ENCODE results near the gene TMIGD3. TPM values are rescaled to one million over a fixed set of nuclear protein-coding genes. Genes with fewer than 3 reads are reported as not detected.

TMIGD3 gene
- total RNA-seq, 1 experiment from 2014 or later = not detected

GRCh38 chr1:111512931-111513330 lies 9.5 kb upstream of the TMIGD3 start:
- Histone ChIP-seq H3K27me3 (no peaks in the 10 kb centered on the region), H3K4me3 (no peak overlapping the region), H3K36me3 (no peaks in the 10 kb centered on the region), H3K9me3 (no peaks in the 10 kb centered on the region)
- no peak for DNase-seq

DNA sequence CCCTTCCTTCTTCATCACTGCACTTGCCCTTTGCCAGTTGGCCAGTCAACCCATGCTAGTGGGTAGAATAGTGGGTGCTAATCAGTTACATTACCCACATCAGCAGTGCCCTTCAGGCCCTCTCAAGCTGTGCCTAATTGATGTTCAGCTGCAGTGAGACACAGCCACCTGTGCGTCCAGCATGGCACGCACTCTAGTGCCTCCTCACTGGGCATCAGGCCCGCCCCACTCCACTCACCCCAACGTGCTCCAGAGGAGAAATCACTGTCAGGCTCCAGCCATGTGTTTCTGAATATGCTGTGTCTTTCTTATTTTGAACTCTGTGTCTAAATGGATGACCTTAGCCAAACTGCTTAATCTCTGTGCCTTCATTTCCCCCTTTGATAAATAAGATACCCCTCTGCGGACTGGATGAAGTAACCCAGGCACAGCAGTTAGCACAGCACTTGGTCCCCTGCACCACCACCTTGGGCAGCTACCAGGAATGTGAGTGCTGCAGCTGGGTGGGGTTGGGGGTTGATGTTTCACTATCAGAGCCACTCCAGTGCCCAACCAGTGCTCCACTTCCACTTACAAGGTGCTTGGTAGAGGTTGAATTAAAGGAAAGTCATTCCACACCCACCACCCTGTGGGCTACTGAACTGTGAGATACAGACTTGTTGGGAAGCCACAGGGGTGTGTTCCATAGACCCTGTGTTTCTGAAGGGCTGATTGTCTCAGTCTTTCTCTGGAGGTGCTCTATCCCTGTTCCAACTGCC lies 8.9 kb upstream of the TMIGD3 start:
- H3K4me3 ChIP-seq = no peak overlapping the region
- DNase-seq = no peak
- H3K27me3 ChIP-seq = no peaks in the 10 kb centered on the region
- no peaks in the 10 kb centered on the region for H3K9me3 ChIP-seq
- H3K36me3 ChIP-seq = no peaks in the 10 kb centered on the region

- no peak for DNase-seq
- H3K27me3 ChIP-seq = no peaks in the 10 kb centered on the region
- no peaks in the 10 kb centered on the region for H3K36me3 ChIP-seq
- H3K9me3 ChIP-seq = no peaks in the 10 kb centered on the region
- no peak overlapping the region for H3K4me3 ChIP-seq
Observed at GRCh38 chr1:111511370-111511769, 7.9 kb upstream of the TMIGD3 start.

GRCh38 chr1:111509997-111510375 lies 6.6 kb upstream of the TMIGD3 start:
- H3K4me3 ChIP-seq = no peak overlapping the region
- DNase-seq = no peak
- H3K27me3 ChIP-seq = no peaks in the 10 kb centered on the region
- no peaks in the 10 kb centered on the region for H3K36me3 ChIP-seq
- no peaks in the 10 kb centered on the region for H3K9me3 ChIP-seq

GRCh38 chr1:111507411-111508201 lies 4.2 kb upstream of the TMIGD3 start:
- Histone ChIP-seq H3K27me3 (no peaks in the 10 kb centered on the region), H3K36me3 (no peaks in the 10 kb centered on the region), H3K9me3 (no peaks in the 10 kb centered on the region), H3K4me3 (no peak overlapping the region)
- DNase-seq = peak; percentile 31

DNA sequence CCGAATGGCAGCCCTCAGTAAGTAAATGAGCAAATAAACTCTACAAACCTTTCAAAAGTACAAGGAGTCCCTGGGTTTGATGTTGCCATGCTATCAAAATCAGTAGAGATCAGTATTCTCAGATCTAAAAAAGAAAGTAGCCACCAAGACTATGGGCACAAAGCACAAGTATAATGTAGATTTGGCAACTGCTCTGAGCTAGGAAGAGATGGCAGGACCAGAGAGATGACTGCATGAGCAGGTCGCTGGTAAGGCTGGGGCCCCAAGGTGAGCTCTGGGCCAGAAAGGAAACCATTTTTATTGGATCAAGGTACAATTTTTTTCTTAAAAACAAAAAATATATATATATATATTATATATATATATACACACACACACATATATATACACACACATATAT lies 3.1 kb upstream of the TMIGD3 start:
- no peaks in the 10 kb centered on the region for H3K27me3 ChIP-seq
- H3K9me3 ChIP-seq = no peaks in the 10 kb centered on the region
- no peaks in the 10 kb centered on the region for H3K36me3 ChIP-seq
- H3K4me3 ChIP-seq = no peak overlapping the region
- DNase-seq = no peak

DNA sequence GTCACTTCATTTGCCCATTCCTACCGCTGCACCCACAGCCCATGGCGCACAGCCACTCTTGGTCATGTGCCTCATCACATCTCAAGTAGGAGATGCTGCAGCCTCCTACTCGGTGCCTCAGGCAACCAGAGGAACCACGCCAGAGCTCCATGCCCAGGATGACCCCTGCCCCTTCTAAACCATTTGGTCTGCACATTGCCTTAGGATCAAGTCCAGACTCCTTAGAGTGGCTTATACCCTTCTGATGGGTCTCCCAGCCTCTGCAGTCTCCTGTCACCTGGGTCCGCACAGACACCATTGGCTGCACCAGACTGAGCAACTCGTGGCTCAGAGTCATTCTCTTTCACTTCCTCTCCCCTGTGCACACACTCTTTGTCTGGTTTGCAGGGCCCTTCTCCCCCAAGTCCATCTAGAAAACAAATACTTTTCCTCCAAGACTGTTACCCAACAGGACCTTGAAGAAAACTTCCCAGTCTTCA lies 2.2 kb upstream of the TMIGD3 start:
- Histone ChIP-seq H3K36me3 (no peaks in the 10 kb centered on the region), H3K4me3 (no peak overlapping the region), H3K27me3 (no peaks in the 10 kb centered on the region), H3K9me3 (no peaks in the 10 kb centered on the region)
- DNase-seq = no peak

- no peak overlapping the region for H3K4me3 ChIP-seq
- DNase-seq = no peak
- H3K9me3 ChIP-seq = no peaks in the 10 kb centered on the region
- H3K36me3 ChIP-seq = no peaks in the 10 kb centered on the region
- 0 out of 2 replicates have a peak, but pooled peaks cover 2% of the 10 kb centered on the region for H3K27me3 ChIP-seq
Observed at GRCh38 chr1:111504097-111504496, 664 bp upstream of the TMIGD3 start.

DNA sequence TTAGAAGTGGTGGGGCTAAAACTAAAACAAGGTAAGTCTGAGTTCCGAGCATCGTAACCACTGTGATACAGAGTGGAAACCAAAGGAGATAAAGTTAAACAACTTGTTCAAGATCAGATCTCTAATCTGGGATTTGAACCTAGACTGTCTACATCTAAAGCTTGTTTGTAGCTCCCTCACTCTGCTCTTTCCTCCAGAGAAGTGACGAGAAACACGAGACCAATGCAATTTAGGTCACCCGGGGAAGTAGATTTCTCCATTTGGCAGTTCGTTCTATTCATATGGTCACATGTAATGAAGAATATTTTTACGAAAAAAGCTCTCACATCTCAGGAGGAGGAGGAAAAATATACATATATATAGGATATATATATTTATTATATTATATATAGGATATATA lies 1.8 kb downstream of the TMIGD3 start:
- H3K9me3 ChIP-seq = 0 out of 2 replicates have a peak, but pooled peaks cover 3% of the 10 kb centered on the region
- DNase-seq = no peak
- no peaks in the 10 kb centered on the region for H3K36me3 ChIP-seq
- 0 out of 2 replicates have a peak, but pooled peaks cover 5% of the 10 kb centered on the region for H3K27me3 ChIP-seq
- no peak overlapping the region for H3K4me3 ChIP-seq

- Histone ChIP-seq H3K27me3 (peaks cover 19% of the 10 kb centered on the region), H3K9me3 (peaks cover 9% of the 10 kb centered on the region; the same call in 1 of the 2 replicates), H3K36me3 (no peaks in the 10 kb centered on the region), H3K4me3 (no peak overlapping the region)
- DNase-seq = no peak
Observed at GRCh38 chr1:111499026-111499785, 4.2 kb downstream of the TMIGD3 start.

GRCh38 chr1:111497592-111497991 lies 5.8 kb downstream of the TMIGD3 start:
- Histone ChIP-seq H3K36me3 (no peaks in the 10 kb centered on the region), H3K9me3 (peaks cover 9% of the 10 kb centered on the region; the same call in 1 of the 2 replicates), H3K4me3 (no peak overlapping the region), H3K27me3 (peaks cover 19% of the 10 kb centered on the region)
- no peak for DNase-seq

- Histone ChIP-seq H3K4me3 (no peak overlapping the region), H3K27me3 (peaks cover 19% of the 10 kb centered on the region), H3K36me3 (no peaks in the 10 kb centered on the region), H3K9me3 (peaks cover 9% of the 10 kb centered on the region; the same call in 1 of the 2 replicates)
- no peak for DNase-seq
Observed at GRCh38 chr1:111496398-111496797, 7.0 kb downstream of the TMIGD3 start.

GRCh38 chr1:111491070-111491469 lies 12.4 kb downstream of the TMIGD3 start:
- no peak for DNase-seq
- Histone ChIP-seq H3K36me3 (no peaks in the 10 kb centered on the region), H3K9me3 (peaks cover 2% of the 10 kb centered on the region; the same call in 1 of the 2 replicates), H3K27me3 (peaks cover 14% of the 10 kb centered on the region), H3K4me3 (no peak overlapping the region)

DNA sequence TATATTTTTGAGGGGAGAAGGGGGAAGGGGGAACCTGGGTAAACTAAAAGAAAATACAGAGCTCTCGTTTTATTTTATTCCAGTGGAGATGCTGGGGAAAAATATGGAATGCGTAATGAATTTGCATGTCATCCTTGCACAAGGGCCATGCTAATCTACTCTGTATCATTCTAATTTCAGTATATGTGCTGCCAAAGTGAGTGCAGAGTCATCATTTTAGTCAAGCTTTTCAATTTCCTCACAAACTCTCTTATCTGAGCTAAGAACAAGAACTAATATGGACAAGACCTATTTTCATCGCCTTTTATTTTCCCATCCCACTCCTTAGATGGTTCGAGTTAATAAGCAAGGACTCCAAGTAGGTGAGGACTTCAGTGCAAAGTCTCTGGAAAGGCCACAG lies 13.2 kb downstream of the TMIGD3 start:
- no peaks in the 10 kb centered on the region; the same call in 1 of the 2 replicates for H3K9me3 ChIP-seq
- peaks cover 6% of the 10 kb centered on the region for H3K27me3 ChIP-seq
- no peaks in the 10 kb centered on the region for H3K36me3 ChIP-seq
- H3K4me3 ChIP-seq = no peak overlapping the region
- no peak for DNase-seq

DNA sequence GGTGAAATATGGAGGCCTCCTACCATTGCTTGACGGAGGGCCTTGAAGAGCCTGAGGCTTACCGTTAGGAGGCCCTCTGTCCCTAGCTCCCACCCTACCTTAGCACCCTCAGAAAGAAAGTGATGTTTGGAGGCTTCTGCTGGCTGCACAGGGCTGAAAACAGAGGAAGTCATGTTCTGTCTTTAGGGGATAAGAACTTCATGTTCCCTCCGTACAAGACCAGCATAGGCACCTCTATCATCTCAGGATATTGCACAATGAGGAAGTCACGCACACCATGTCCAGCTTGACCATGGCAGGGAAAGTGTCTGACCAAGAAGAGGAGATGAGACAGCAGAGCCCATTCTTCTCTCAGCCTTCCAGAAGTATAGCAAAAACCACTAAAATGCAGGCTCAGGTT lies 13.8 kb downstream of the TMIGD3 start:
- Histone ChIP-seq H3K36me3 (no peaks in the 10 kb centered on the region), H3K9me3 (no peaks in the 10 kb centered on the region), H3K27me3 (peaks cover under 1% of the 10 kb centered on the region), H3K4me3 (no peak overlapping the region)
- DNase-seq = no peak

GRCh38 chr1:111488669-111489068 lies 14.8 kb downstream of the TMIGD3 start:
- Histone ChIP-seq H3K36me3 (no peaks in the 10 kb centered on the region), H3K4me3 (no peak overlapping the region), H3K9me3 (no peaks in the 10 kb centered on the region), H3K27me3 (no peaks in the 10 kb centered on the region)
- no peak for DNase-seq

DNA sequence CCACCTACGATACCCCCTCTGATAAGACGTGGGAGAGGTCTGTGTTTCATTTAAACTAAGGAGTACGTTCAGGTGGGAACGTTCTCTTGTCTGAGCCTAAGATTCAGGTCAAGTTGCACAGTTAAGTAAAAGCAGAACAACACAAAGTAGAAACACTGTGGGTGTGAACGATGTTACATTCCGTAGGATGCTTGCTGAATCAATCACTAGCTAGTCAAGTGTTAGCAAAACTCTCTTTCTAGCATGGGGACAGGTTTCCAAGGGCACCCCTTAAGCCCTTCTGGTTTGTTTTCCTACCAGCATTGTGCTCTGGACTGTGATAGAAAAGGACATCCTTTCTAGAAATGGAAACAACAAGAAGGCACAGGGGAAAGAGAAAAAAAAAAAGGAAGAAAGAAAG lies 16.3 kb downstream of the TMIGD3 start:
- Histone ChIP-seq H3K4me3 (no peak overlapping the region), H3K27me3 (no peaks in the 10 kb centered on the region), H3K9me3 (no peaks in the 10 kb centered on the region), H3K36me3 (no peaks in the 10 kb centered on the region)
- no peak for DNase-seq
